Ishikawa (cell line): ENCODE measurements around the gene RELN.

ENCODE experiments used
- CEBPB ChIP-seq: IDR thresholded peaks from 2 replicates; pipeline ENCODE4 v1.6.1; 2012
- CREB1 ChIP-seq: IDR thresholded peaks from 2 replicates; pipeline ENCODE4 v1.6.1; 2012; ENCODE audit warnings: low read depth
- EGR1 ChIP-seq: IDR thresholded peaks from 2 replicates; pipeline ENCODE4 v1.6.1; 2012
- EP300 ChIP-seq: IDR thresholded peaks from 2 replicates; pipeline ENCODE4 v1.6.1; 2012; ENCODE audit warnings: borderline replicate concordance
- FOXM1 ChIP-seq: IDR thresholded peaks from 2 replicates; pipeline ENCODE4 v1.6.1; 2012; ENCODE audit warnings: low read depth, borderline replicate concordance
- MAX ChIP-seq: IDR thresholded peaks from 2 replicates; pipeline ENCODE4 v1.6.1; 2012
- NFIC ChIP-seq: IDR thresholded peaks from 2 replicates; pipeline ENCODE4 v1.6.1; 2012
- RAD21 ChIP-seq: IDR thresholded peaks from 2 replicates; pipeline ENCODE4 v1.6.1; 2012; ENCODE audit warnings: low read depth
- REST ChIP-seq: IDR thresholded peaks from 2 replicates; pipeline ENCODE4 v1.6.1; 2012; ENCODE audit warnings: low read depth, mild to moderate bottlenecking
- TAF1 ChIP-seq: IDR thresholded peaks from 2 replicates; pipeline ENCODE4 v1.6.1; 2012; ENCODE audit warnings: low read depth, mild to moderate bottlenecking
- TCF12 ChIP-seq: IDR thresholded peaks from 2 replicates; pipeline ENCODE4 v1.6.1; 2012; ENCODE audit warnings: low read depth
- TEAD4 ChIP-seq: IDR thresholded peaks from 2 replicates; pipeline ENCODE4 v1.6.1; 2012
- USF1 ChIP-seq: IDR thresholded peaks from 2 replicates; pipeline ENCODE4 v1.6.1; 2012
- YY1 ChIP-seq: IDR thresholded peaks from 2 replicates; pipeline ENCODE4 v1.6.1; 2012; ENCODE audit warnings: low read depth
- ZBTB7A ChIP-seq: IDR thresholded peaks from 2 replicates; pipeline ENCODE4 v1.6.1; 2012; ENCODE audit warnings: low read depth

RELN gene

GRCh38 chr7:103532955-103533354, 456.5 kb downstream of the RELN start:
- no peak for TF ChIP-seq EGR1
- no peak for TF ChIP-seq NFIC
- no peak for TF ChIP-seq CEBPB

- no peak for TF ChIP-seq FOXM1
- TF ChIP-seq TCF12 = no peak
- no peak for TF ChIP-seq USF1
- TF ChIP-seq ZBTB7A = no peak
- TF ChIP-seq MAX = no peak
- no peak for TF ChIP-seq REST
- no peak for TF ChIP-seq YY1
- no peak for TF ChIP-seq CREB1
- TF ChIP-seq CEBPB = no peak
- no peak for TF ChIP-seq EP300
- TF ChIP-seq TAF1 = no peak
- no peak for TF ChIP-seq EGR1
- TF ChIP-seq NFIC = no peak
- no peak for TF ChIP-seq TEAD4
- TF ChIP-seq RAD21 = no peak
Measured at GRCh38 chr7:103528152-103528551, 461.3 kb downstream of the RELN start.

GRCh38 chr7:103525937-103526336, 463.5 kb downstream of the RELN start:
- TF ChIP-seq TEAD4 = no peak
- TF ChIP-seq NFIC = no peak
- no peak for TF ChIP-seq RAD21

GRCh38 chr7:103524042-103524907, 465.2 kb downstream of the RELN start:
- no peak for TF ChIP-seq EP300
- TF ChIP-seq RAD21 = peak; percentile 73
- no peak for TF ChIP-seq REST

GRCh38 chr7:103521937-103522336, 467.5 kb downstream of the RELN start:
- no peak for TF ChIP-seq TCF12
- no peak for TF ChIP-seq NFIC
- TF ChIP-seq MAX = no peak
- TF ChIP-seq TEAD4 = no peak
- TF ChIP-seq REST = no peak
- no peak for TF ChIP-seq CEBPB
- no peak for TF ChIP-seq USF1
- TF ChIP-seq TAF1 = no peak
- no peak for TF ChIP-seq EP300
- TF ChIP-seq RAD21 = no peak
- TF ChIP-seq CREB1 = no peak
- TF ChIP-seq FOXM1 = no peak
- no peak for TF ChIP-seq EGR1
- no peak for TF ChIP-seq ZBTB7A
- no peak for TF ChIP-seq YY1
